ENCODE measurements around the gene ZMYND8.
A peak's percentile ranks its signal among the peaks of the same experiment; 100 is the strongest.
"Not testable (repeated sequence)": the region's sequence is repeated elsewhere in the genome, so short reads cannot be mapped to it uniquely, and the experiment has no call there.

The ZMYND8 gene

DNA sequence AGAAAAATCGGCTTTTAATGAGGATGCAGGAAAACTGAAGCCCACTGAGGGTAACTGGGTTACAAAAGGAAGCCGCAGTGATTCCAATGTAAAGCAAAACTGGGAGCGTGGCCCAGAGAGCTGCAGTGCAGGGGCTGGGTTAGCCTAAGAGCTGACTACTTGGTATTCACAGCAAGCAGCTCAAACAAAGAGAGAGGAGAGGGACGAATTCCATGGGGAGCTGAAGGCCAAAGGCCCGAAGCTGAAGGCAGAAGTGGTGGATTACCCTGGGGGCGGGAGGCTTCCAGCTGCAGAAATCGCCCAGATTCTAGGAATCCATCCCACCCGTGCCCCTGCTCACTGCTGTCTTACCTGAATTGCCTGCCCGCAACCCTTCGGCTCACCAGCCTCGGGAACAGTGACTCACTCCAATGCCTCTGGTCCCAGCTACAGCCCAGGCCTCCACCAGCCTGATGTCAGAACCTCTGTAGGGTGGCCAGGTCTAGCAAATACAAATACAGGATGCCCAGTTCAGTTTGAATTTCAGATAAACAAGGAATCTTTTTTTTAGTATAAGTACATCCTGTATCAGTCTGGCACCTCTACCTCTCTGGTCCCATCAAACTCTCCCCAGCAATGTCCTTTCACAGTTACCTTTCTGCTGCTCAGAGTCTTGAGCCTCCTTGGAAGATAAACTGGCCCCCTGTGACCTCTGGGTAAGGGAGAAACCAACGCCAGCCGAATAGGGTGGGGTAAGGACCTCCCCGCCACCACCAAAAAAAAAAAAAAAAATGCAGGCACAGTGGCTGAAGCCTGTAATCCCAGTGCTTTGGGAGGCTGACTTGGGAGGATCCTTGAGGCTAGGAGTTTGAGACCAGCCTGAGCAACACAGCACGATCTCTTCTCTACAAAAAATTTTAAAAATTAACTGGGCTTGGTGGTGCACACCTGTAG lies 14.6 kb upstream of the ZMYND8 start:
- DNase-seq: no peak

DNA sequence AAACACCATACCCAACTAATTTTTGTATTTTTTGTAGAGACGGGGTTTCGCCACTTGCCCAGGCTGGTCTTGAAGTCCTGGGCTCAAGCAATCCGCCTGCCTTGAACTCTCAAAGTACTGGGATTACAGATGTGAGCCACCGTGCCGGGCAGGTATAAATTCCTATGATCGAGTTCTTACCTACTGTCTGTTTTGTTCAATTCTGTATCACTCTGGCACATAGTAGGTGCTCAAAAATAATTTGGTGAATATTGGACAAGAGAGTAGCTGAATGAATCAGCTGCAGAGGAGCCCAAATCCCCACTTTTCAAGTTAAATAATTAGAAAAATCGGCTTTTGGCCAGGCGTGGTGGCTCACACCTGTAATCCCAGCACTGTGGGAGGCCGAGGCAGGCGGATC lies 13.7 kb upstream of the ZMYND8 start:
- no peak for DNase-seq

DNA sequence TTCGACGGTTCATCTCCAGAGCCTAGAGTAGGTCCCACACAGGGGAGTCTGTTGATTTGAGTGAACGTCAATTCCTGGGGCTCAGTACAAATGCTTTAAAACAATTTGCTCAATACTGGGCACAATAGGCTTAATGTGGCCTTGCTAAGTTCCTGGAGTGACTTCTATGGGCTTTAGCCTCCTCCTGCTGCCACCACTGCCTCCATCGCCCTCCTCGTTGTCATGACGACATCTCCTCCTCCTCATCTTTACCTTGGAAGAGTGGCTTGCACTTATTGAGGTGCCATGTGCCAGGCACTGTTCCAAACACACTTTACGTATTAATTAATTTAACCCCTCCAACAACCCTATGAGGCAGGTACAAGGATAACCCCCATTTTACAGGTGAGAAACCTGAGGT lies 11.8 kb upstream of the ZMYND8 start:
- DNase-seq: no peak

DNA sequence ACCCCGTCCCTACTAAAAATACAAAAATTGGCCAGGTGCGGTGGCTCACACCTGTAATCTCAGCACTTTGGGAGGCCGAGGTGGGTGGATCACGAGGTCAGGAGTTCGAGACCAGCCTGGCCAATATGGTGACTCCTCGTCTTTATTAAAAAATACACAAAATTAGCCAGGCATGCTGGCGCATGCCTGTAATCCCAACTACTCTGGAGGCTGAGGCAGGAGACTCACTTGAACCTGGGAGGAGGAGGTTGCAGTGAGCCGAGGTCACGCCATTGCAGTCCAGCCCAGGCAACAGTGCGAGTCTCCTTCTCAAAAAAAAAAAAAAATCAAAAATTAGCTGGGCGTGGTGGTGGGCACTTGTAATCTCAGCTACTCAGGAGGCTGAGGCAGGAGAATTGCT lies 9.8 kb upstream of the ZMYND8 start:
- DNase-seq: not testable (repeated sequence)

DNA sequence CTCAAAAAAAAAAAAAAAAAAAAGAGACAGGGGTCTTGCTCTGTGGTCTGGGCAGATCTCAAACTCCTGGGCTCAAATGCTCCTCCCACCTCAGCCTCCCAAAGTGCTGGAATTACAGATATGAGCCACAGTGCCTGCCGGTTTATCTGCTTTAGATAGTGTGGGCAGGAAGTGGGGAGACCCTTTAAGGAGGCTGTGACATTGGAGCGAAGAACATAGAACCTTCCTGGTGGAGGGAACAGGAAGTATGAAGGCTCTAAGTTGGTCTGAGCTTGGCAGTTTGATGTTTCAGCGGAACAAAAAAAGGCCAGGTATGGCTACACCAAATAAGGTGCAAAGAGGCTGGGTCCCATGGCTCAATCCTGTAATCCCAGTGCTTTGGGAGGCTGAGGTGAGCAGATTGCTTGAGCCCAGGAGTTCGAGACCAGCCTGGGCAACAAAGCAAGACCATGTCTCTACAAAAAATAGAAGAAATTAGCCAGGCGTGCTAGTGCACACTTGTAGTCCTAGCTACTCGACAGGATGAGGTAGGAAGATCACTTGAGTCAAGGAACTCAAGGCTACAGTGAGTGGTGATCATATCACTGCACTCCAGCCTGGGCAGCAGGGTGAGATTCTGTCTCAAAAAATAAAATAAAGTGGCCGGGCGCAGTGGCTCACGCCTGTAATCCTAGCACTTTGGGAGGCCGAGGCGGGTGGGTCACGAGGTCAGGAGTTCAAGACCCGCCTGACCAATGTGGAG lies 8.7 kb upstream of the ZMYND8 start:
- no peak for DNase-seq

DNA sequence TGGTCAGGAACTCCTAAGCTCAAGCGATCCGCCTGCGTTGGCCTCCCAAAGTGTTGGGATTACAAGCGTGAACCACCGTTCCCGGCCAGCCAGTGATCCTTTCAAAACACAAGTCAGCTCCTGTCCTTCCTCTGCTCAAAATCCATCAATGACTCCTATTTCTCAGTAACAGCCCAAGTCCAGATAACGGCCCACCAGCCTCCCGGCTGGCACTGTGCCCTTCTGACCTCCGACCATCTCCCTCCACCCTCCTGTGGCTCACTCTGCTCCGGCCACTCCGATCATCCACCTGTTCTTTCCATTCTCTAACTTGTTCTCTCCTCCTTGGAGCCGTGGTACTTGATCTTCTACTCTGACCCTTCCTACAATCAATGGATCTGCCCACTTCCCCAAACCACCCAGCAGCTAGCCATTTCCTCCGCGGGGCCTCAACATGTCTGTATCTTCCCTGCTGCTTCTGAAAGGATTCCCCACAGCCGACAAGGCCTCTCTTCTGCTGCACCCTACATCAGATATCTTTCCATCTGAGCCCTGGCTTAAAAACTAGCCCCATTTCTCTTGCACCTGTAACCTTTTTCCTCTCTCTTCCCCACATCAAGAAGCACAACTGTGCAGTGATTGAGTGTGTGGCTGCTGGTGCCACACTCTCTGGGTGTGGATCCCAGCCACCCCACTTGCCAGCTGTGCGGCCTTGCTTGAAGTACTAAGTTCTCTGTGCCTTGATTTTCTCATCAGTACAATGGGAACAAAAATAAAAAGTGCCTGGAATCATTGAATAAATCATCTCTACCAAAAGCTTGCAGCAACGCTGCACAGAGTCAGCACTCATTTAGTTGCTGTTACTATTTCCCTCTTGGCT lies 6.1 kb upstream of the ZMYND8 start:
- no peak for DNase-seq

DNA sequence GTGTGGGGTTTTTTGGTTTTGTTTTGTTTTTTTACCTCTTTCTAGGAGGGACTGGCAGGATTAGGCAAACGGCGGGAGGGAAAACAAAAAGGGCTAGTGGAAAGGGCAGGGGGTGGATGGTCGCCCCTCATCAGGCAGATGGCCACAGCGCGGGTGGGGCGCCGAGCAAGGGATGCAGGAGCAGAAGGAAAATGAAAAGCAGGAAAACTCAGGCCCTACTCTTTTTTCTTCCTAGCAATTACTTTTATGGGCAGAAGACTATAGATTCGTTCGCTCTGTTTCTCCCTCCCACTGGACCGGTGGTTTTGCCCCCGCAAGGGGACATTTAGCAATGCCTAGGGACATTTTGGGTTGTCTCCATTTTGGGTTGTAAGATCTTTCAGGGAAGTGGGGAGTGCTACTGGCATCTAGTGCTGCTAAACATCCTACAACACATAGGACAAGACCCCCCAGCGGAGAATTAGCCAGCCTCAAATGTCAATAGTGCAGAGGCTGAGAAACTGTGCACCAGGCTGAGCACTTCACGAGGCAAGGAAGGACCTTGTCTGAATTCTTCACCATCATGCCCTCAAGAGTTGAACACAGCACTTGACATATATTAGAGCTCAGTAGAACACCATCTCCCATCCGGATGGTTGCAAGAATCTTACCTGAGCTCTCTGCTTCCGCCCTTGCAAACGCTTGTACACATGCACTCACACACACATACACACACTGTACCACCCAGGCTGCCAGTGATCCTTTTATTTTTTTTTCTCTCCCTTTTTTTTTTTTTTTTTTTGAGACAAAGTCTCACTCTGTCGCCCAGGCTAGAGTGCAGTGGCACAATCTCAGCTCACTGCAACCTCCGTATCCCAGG lies 4.8 kb upstream of the ZMYND8 start:
- DNase-seq: no peak

DNA sequence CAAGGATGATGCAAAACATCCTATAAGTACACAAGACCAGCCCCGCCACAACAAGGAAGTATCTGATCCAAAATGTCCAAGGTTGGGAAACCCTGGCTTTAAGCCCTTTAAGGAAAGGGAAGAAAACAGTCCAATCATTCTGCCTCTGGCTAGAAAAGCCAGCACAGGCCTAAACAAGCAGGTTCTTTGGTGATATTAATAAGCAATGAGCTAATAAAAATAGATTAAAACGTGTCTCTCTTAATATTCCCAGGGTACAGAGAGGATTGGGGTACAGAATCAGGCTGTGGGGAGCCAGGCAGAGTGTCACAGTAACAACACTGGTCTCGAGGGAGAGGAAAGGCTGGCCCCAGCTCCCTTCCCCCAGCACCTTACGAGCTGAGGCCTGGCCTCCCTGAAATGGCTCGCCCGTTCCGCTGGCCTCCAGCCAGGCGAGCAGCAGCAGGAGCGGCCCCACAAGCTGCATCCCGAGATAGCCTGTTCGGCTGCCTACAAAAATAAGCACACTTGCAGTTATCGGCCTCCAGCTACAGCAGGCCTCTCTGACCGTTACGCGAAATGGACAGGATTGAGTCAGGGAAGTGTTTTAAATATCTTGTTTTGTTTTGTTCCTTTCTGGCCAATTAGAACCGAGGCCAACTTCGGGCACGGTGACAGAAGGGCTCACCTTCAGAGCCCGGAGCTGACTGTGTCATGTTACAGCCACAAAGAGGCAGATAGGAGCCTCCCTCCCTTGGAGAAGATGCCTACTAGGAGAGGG lies 4.0 kb upstream of the ZMYND8 start:
- DNase-seq: no peak

DNA sequence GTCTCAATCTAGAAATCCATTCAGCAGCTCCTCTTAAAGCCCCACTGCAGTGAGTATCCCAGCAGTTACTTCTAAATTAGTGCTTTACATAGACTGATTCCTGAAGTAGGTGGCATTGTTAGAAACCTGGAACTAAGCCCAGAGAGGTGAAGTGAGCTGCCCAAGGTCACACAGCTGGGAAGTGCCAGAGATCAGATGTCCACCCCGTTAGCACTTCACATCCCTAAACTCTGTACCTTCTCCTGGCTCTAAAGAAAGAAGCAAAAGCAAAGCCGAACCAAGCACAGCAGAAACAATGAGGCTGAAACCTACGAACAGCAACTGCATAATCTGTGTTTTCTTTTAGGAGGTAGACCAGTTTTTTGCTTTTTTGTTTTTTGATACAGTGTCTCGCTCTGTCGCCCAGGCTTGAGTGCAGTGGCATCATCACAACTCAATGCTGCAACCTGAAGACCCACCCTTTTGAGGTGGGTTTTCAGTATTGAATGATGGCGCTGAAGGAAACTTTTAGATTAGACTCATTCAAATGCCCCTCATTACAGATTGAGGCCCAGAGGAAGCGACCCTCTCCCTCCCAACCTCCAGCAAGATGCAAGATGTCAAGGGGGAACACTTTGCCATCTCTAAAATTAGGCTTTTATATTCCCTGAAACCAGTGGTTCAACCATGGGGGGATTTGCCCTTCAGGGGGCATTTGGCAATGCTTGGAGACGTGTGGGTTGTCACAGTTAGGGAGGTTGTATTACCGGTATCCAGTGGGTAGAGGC lies 3.2 kb upstream of the ZMYND8 start:
- DNase-seq: no peak

DNA sequence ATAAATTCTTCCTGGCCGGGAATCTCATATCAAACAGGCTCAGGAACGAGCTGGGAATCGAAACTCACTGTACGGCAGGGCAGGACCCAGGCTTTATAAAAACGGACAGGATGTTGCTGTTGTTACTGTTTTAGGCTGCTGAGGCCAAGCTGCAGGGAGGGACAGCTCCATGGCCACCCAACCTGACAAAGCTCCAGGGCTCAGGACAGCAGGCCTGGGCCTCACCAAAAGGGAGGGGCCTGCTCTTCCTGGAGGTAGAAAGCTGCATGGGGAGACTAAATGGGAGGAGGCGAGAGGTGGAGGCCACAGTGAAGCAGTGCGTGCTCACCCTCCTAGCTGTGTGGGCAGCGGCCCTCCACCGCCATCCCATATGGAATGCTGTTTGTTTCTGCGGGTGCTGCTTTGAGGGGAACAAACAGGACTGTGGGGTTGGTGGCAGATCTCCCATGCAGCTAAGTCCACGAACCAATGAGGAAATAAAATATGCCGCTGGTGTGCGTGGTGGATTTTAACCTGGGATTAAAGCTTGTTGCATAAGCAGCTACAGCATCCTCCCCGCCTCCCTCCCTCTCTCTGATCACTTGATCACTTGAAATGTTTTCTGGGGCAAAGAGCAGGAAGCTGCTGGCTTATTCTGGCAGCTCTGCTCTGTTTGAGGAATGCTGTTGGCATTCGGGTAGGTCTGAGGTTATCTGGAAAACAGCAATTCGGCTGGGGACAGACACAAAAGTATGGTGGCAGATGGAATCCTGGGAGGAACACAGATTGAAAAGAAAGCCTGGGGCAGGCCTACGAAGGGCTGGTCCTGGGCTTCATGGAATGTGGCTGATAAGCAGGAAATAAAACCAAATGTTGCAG lies 2.4 kb upstream of the ZMYND8 start:
- no peak for DNase-seq

DNA sequence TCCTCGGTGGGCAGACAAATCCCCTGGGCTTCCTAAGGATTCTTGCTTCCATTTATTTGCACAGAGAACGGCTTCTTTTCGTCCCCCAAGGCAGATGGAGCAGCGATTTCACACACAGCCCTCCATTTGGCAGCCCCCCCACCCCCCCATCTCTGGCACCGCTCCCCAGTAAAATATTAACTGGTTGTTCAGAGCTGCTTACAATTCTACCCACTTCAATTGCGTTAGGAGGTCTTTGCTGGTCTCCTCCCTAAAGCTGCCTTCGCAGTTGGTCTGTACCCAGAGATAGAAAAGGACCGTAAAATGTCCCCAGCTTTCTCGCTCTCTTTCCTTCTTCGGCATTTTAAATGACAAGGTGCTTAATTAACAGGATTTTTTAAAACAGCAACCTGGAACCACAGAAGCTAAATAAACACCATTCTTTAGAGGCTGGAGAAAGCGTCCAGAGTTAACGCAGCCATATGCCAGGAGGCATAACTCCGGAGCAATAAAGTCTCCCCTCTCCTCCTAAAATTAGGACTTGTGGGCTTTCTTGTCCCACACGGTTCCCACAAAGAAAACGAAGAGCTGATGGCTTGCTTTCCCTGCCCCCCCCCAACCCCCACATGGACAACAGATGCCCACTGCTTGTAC lies 1.7 kb upstream of the ZMYND8 start:
- no peak for DNase-seq

DNA sequence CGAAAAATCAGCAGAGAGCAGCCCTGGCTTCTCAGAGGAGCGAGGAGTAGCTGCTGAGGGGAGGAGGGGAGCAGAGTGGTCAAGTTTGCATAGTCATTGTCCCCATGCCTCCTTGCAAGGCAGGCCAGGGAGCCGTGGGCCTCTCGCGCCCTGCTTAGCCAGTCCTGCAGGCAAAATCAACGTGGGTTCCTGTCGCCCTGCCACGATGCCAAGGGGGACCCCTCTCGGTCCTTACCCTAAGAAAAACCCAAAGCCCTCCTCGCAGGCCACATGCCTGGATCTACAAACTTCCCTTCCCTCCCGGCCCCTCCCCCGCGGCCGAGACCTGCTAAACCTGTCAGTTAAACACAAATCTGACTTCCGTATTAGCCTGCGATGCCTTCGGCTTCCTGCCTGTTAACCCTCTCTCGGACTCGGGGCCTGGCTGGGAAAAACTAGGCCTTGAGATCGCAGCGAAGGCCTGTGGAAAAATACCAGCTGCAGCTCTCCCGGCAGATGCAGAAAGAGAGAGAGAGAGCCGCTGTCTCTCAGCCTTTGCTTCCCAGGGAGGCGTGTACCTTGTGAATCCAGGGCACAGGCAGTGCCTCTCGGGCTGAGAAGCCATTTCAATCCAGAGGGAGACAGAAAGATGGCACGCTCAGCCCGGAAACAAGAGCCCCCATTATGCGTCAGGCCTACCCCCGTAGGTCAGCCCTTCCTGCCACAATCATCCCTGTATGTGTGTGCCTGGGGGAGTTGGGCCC lies 968 bp upstream of the ZMYND8 start:
- DNase-seq: peak; percentile 85

DNA sequence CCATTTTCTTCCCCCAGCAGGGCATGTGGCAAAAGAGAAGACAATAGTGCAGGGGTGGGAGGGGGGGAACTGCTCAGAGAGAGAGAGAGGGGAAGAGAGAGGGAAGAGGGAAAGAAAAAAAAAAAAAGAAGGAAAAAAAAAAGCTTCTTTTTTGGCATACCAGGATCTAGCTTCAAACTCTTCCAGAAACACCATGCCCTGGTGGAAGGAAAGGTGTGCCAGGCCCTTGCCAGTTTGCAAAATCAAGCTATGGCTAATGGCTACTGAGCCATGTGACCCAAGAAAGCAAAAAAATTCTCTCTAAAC lies 326 bp downstream of the ZMYND8 start:
- DNase-seq: no peak

DNA sequence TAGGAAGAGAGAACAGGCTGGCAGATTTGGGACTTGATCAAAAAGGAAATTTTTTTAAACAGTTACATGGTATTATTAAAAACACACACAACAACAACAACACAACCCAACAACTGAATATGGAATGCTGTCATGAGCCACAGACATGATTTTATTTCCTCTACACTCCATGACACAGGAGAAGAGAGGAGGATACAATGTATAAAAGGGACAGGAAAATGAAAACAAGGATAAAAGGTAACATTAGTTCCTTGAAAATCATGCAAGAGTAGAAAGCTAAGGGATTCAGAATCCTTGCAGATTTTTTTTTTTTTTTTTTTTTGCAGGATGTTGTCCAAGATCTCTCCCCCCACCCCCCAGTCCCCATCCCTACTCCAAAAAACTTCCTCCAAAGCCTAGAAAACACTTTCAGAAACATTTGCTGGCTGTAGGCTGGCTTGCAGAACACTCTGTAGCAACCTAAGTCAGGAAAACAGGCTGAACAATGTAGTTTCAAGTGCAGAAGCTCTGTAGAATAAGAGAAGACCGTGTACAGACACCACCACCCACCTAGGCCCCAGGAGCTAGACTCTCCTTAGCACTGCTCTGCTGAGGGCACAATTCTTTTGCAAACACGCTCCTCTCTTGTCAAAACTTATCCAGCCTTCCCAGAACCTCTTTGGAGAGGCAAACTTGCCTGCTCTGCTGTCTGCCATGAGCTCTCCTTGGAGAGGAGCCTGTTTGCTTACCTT lies 845 bp downstream of the ZMYND8 start:
- peak; percentile 20 for DNase-seq

DNA sequence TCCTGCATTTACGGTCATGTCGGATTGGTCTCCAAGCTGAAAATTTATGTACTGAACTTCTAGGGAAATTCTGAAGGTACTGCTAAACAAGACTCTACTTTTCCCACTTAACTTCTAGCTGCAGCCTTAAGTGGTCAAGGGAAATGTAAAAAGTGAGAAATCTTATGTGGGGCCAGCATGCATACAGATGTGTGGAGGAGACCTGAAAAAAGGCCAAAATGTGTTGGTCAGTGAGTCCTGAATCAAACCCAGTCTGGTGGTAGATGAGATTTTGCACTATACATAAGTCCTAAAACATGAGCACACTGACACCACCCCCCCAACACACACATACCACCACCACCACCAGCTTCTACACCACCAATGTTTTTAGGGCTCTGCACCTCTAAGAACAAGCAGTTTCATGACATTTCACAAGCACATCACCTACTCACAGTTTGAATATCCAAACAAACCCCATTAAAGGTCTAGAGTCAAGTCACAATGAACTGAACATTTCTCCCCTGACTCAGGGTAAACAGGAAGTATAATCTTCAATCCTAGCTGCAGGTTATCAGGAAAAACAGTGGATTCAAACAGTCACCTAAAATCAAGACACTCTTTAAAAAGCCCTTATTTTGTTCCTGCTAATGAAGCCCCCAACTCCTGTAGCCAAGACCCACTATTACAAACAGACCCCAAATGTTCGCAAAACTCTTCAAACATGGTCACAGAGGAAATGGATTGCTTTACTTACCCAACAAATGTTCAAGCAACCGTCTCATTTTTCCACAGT lies 1.6 kb downstream of the ZMYND8 start:
- peak; percentile 37 for DNase-seq

DNA sequence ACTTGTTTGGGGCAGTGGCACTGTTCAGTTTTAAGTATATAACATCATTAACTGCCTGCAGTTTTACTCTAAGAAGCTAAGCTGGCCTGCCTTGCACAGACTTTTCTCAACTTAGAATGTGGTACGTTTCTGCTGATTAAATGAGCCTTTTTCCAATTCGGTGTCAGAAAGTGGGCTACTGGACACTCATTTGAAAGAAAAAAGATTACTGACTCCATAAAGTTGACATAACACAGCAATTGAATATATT lies 2.1 kb downstream of the ZMYND8 start:
- DNase-seq: no peak

DNA sequence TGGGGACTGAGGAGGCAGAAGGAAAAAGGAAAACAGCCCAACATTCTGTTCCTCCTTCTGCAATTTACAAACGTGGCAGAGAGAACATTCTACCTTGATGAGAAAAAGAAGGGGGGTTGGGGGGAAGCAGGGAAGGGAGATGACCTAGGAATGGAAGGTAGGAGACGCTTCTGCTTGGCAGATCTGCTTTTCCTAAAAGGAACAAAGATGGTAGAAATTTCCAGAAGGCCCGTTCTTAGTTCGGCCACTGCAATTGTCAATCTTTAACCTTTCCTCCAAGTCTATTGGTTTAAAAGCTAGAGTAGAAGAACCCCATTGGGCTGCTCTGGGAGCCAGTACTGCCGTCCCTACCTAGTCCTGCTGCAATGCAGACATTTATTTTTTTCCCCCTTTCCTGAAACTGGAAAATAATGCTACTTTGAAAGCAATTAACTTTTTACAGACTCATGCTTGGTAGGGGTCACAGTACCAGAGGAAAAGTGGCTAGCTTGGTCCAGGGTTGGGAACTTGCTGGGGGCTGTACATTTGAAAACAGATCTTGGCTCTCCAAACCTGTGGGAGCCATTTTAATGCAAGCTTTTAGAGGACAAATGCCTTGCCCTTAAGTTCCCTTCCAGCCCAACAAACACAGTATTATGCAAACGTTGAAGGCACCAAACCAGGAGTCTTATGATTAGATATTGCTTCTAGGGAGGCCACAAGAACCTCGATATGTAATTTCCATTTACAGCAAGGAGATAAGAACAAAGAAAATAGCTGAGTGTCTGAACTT lies 2.6 kb downstream of the ZMYND8 start:
- no peak for DNase-seq

Measured in activated CD4-positive, alpha-beta T cell treated with anti-CD3 and anti-CD28 coated beads, Interleukin-10, Interleukin-2, amounts not matched to agents 100 ng/mL and 50 ng/mL, durations not matched to agents 16 hours and 8 hours (primary cell).